Mesendoderm (in vitro differentiated cells): ENCODE measurements around the gene NRAP.

Experiments
- DNase-seq: peaks from one replicate; pipeline ENCODE4 v3.0.0; 2013
- H2AK5ac ChIP-seq: 2 replicates; pipeline ENCODE4 v1.6.1; 2013; ENCODE audit warnings: low read length, inconsistent platforms
- H2BK120ac ChIP-seq: 2 replicates; pipeline ENCODE4 v1.6.1; 2013; ENCODE audit warnings: low read depth, mild to moderate bottlenecking, low read length, moderate library complexity, mixed read lengths
- H2BK15ac ChIP-seq: replicated peaks from 2 replicates; pipeline ENCODE4 v1.6.1; 2013; ENCODE audit warnings: low read depth, mild to moderate bottlenecking, moderate library complexity
- H2BK5ac ChIP-seq: 2 replicates; pipeline ENCODE4 v1.6.1; 2013; ENCODE audit warnings: low read length, inconsistent platforms
- H3K18ac ChIP-seq: 2 replicates; pipeline ENCODE4 v1.6.1; 2013; ENCODE audit warnings: mild to moderate bottlenecking, low read length, mixed read lengths
- H3K23ac ChIP-seq: one replicate; pipeline ENCODE4 v1.6.1; 2013; ENCODE audit warnings: low read length
- H3K27ac ChIP-seq: 2 replicates; pipeline ENCODE4 v1.5.1; 2013; ENCODE audit warnings: low read depth, mild to moderate bottlenecking, inconsistent platforms, low read length, moderate library complexity
- H3K27me3 ChIP-seq: 2 replicates; pipeline ENCODE4 v1.6.1; 2013; ENCODE audit warnings: low read length, control low read depth, mild to moderate bottlenecking, inconsistent platforms; ENCODE audit not compliant: insufficient read depth, poor library complexity
- H3K36me3 ChIP-seq: 2 replicates; pipeline ENCODE4 v1.6.1; 2013; ENCODE audit warnings: low read length, inconsistent platforms; ENCODE audit not compliant: control insufficient read depth, insufficient read depth
- H3K4ac ChIP-seq: one replicate; pipeline ENCODE4 v1.6.1; 2013; ENCODE audit warnings: low read depth, mild to moderate bottlenecking, low read length, moderate library complexity
- H3K4me1 ChIP-seq: 2 replicates; pipeline ENCODE4 v1.6.1; 2013; ENCODE audit warnings: low read depth, low read length, inconsistent platforms; ENCODE audit not compliant: control insufficient read depth
- H3K4me2 ChIP-seq: 2 replicates; pipeline ENCODE4 v1.6.1; 2013; ENCODE audit warnings: low read length
- H3K4me3 ChIP-seq: 2 replicates; pipeline ENCODE4 v1.5.1; 2013; ENCODE audit warnings: mild to moderate bottlenecking, low read length
- H3K56ac ChIP-seq: one replicate; pipeline ENCODE4 v1.6.1; 2013; ENCODE audit warnings: low read length
- H3K79me1 ChIP-seq: 2 replicates; pipeline ENCODE4 v1.6.1; 2013; ENCODE audit warnings: low read length, inconsistent platforms
- H3K79me2 ChIP-seq: 2 replicates; pipeline ENCODE4 v1.6.1; 2013; ENCODE audit warnings: mild to moderate bottlenecking, low read length; ENCODE audit not compliant: control insufficient read depth, insufficient read depth
- H3K9ac ChIP-seq: 2 replicates; pipeline ENCODE4 v1.6.1; 2013; ENCODE audit warnings: low read length, inconsistent platforms
- H4K5ac ChIP-seq: one replicate; pipeline ENCODE4 v1.6.1; 2013; ENCODE audit warnings: low read length
- H4K8ac ChIP-seq: one replicate; pipeline ENCODE4 v1.6.1; 2013; ENCODE audit warnings: low read depth, mild to moderate bottlenecking, control low read depth, low read length, moderate library complexity
- WGBS: extraction: QIAGEN DNeasy Blood & Tissue Kit; methylation state at CpG from one replicate; pipeline ENCODE4 v1.1.7; 2013; ENCODE audit warnings: low lambda C conversion rate, missing lambda C conversion rate; ENCODE audit not compliant: insufficient coverage; ENCODE audit errors: extremely low coverage; 5-methylcytosine and 5-hydroxymethylcytosine counted together

The NRAP gene

GRCh38 chr10:113695691-113696090 lies 31.9 kb upstream of the NRAP start:
- no peak overlapping the region for H4K5ac ChIP-seq
- no peak overlapping the region for H3K4ac ChIP-seq
- H3K23ac ChIP-seq, result no peak overlapping the region
- no peak overlapping the region for H3K4me2 ChIP-seq
- H2BK120ac ChIP-seq, result no peak overlapping the region
- no peak overlapping the region for H2BK15ac ChIP-seq
- no peak overlapping the region for H2AK5ac ChIP-seq
- no peak overlapping the region for H2BK5ac ChIP-seq
- H3K36me3 ChIP-seq, result no peaks in the 10 kb centered on the region
- no peak overlapping the region for H3K27ac ChIP-seq
- H3K4me3 ChIP-seq, result no peak overlapping the region
- WGBS, result no CpG with 5 or more reads among the region's 1 CpG
- H4K8ac ChIP-seq, result no peak overlapping the region
- H3K18ac ChIP-seq, result no peak overlapping the region
- H3K9ac ChIP-seq, result no peak overlapping the region
- no peaks in the 10 kb centered on the region for H3K4me1 ChIP-seq
- no peak overlapping the region for H3K56ac ChIP-seq
- H3K27me3 ChIP-seq, result no peaks in the 10 kb centered on the region
- H3K79me1 ChIP-seq, result no peaks in the 10 kb centered on the region
- no peaks in the 10 kb centered on the region for H3K79me2 ChIP-seq
- no peak for DNase-seq

GRCh38 chr10:113693348-113693747 lies 29.5 kb upstream of the NRAP start:
- H2BK15ac ChIP-seq, result no peak overlapping the region
- no peak overlapping the region for H4K5ac ChIP-seq
- no peak overlapping the region for H2BK120ac ChIP-seq
- no peak overlapping the region for H3K56ac ChIP-seq
- no peak overlapping the region for H3K4ac ChIP-seq
- no peak overlapping the region for H3K4me3 ChIP-seq
- H3K79me2 ChIP-seq, result no peaks in the 10 kb centered on the region
- no peaks in the 10 kb centered on the region for H3K4me1 ChIP-seq
- H3K27ac ChIP-seq, result no peak overlapping the region
- no peak overlapping the region for H4K8ac ChIP-seq
- no peak overlapping the region for H2AK5ac ChIP-seq
- H3K23ac ChIP-seq, result no peak overlapping the region
- no peak overlapping the region for H3K18ac ChIP-seq
- H3K4me2 ChIP-seq, result no peak overlapping the region
- H3K79me1 ChIP-seq, result no peaks in the 10 kb centered on the region
- no CpG with 5 or more reads among the region's 2 CpGs for WGBS
- H3K36me3 ChIP-seq, result no peaks in the 10 kb centered on the region
- H3K9ac ChIP-seq, result no peak overlapping the region
- no peaks in the 10 kb centered on the region for H3K27me3 ChIP-seq
- DNase-seq, result no peak
- no peak overlapping the region for H2BK5ac ChIP-seq

GRCh38 chr10:113692271-113692670 lies 28.4 kb upstream of the NRAP start:
- Histone ChIP-seq H2BK120ac (no peak overlapping the region), H3K79me2 (no peaks in the 10 kb centered on the region), H3K9ac (no peak overlapping the region), H3K4me2 (no peak overlapping the region), H2BK15ac (no peak overlapping the region), H2BK5ac (no peak overlapping the region), H3K79me1 (no peaks in the 10 kb centered on the region), H3K23ac (no peak overlapping the region), H3K36me3 (no peaks in the 10 kb centered on the region), H3K56ac (no peak overlapping the region), H3K4me1 (no peaks in the 10 kb centered on the region), H2AK5ac (no peak overlapping the region), H4K8ac (no peak overlapping the region), H3K4me3 (no peak overlapping the region), H3K27ac (no peak overlapping the region), H3K18ac (no peak overlapping the region), H3K4ac (no peak overlapping the region), H3K27me3 (no peaks in the 10 kb centered on the region), H4K5ac (no peak overlapping the region)
- no CpG with 5 or more reads among the region's 6 CpGs for WGBS
- DNase-seq, result peak; percentile 46

GRCh38 chr10:113691381-113691780 lies 27.5 kb upstream of the NRAP start:
- Histone ChIP-seq H3K27ac (no peak overlapping the region), H2BK120ac (no peak overlapping the region), H3K4me2 (no peak overlapping the region)

GRCh38 chr10:113690749-113691148 lies 26.9 kb upstream of the NRAP start:
- no peak overlapping the region for H3K9ac ChIP-seq
- no peak overlapping the region for H2BK5ac ChIP-seq
- H2BK120ac ChIP-seq, result no peak overlapping the region
- no peak overlapping the region for H2BK15ac ChIP-seq
- no peak for DNase-seq
- no peak overlapping the region for H4K5ac ChIP-seq
- H3K4me3 ChIP-seq, result no peak overlapping the region
- no peak overlapping the region for H4K8ac ChIP-seq
- WGBS, result no CpG with 5 or more reads among the region's 3 CpGs
- no peak overlapping the region for H3K18ac ChIP-seq
- no peak overlapping the region for H3K4me2 ChIP-seq
- H3K27ac ChIP-seq, result no peak overlapping the region
- no peaks in the 10 kb centered on the region for H3K79me2 ChIP-seq
- no peaks in the 10 kb centered on the region for H3K36me3 ChIP-seq
- H3K79me1 ChIP-seq, result no peaks in the 10 kb centered on the region
- no peak overlapping the region for H3K4ac ChIP-seq
- no peaks in the 10 kb centered on the region for H3K4me1 ChIP-seq
- H3K23ac ChIP-seq, result no peak overlapping the region
- no peak overlapping the region for H3K56ac ChIP-seq
- no peaks in the 10 kb centered on the region for H3K27me3 ChIP-seq
- H2AK5ac ChIP-seq, result no peak overlapping the region

More at GRCh38 chr10:113691381-113691780, 27.5 kb upstream of the NRAP start:
- WGBS, result no CpG with 5 or more reads among the region's 2 CpGs
- Histone ChIP-seq H3K56ac (no peak overlapping the region), H3K18ac (no peak overlapping the region), H3K79me1 (no peaks in the 10 kb centered on the region), H3K23ac (no peak overlapping the region), H2AK5ac (no peak overlapping the region), H3K4me1 (no peaks in the 10 kb centered on the region), H4K8ac (no peak overlapping the region), H2BK15ac (no peak overlapping the region), H2BK5ac (no peak overlapping the region), H3K4ac (no peak overlapping the region), H3K9ac (no peak overlapping the region), H4K5ac (no peak overlapping the region), H3K36me3 (no peaks in the 10 kb centered on the region), H3K79me2 (no peaks in the 10 kb centered on the region), H3K27me3 (no peaks in the 10 kb centered on the region), H3K4me3 (no peak overlapping the region)
- DNase-seq, result no peak

GRCh38 chr10:113689574-113689973 lies 25.7 kb upstream of the NRAP start:
- Histone ChIP-seq H3K79me1 (no peaks in the 10 kb centered on the region), H2AK5ac (no peak overlapping the region), H3K27ac (no peak overlapping the region), H3K4me3 (no peak overlapping the region), H3K79me2 (no peaks in the 10 kb centered on the region), H3K36me3 (no peaks in the 10 kb centered on the region), H4K5ac (no peak overlapping the region), H3K56ac (no peak overlapping the region), H3K4me1 (no peaks in the 10 kb centered on the region), H2BK120ac (no peak overlapping the region), H4K8ac (no peak overlapping the region), H2BK15ac (no peak overlapping the region), H3K27me3 (no peaks in the 10 kb centered on the region), H2BK5ac (no peak overlapping the region), H3K4me2 (no peak overlapping the region), H3K9ac (no peak overlapping the region), H3K4ac (no peak overlapping the region), H3K23ac (no peak overlapping the region), H3K18ac (no peak overlapping the region)
- DNase-seq, result no peak
- no CpG with 5 or more reads among the region's 3 CpGs for WGBS
